HS-27A (cell line): ENCODE results near the gene C3orf80.
"Not testable (repeated sequence)": the region's sequence is repeated elsewhere in the genome, so short reads cannot be mapped to it uniquely, and the experiment has no call there.

Experiments
- DNase-seq: peaks from one replicate; pipeline ENCODE4 v3.0.0-alpha.2; 2012; ENCODE audit warnings: low read depth, missing footprints

The C3orf80 gene

DNA sequence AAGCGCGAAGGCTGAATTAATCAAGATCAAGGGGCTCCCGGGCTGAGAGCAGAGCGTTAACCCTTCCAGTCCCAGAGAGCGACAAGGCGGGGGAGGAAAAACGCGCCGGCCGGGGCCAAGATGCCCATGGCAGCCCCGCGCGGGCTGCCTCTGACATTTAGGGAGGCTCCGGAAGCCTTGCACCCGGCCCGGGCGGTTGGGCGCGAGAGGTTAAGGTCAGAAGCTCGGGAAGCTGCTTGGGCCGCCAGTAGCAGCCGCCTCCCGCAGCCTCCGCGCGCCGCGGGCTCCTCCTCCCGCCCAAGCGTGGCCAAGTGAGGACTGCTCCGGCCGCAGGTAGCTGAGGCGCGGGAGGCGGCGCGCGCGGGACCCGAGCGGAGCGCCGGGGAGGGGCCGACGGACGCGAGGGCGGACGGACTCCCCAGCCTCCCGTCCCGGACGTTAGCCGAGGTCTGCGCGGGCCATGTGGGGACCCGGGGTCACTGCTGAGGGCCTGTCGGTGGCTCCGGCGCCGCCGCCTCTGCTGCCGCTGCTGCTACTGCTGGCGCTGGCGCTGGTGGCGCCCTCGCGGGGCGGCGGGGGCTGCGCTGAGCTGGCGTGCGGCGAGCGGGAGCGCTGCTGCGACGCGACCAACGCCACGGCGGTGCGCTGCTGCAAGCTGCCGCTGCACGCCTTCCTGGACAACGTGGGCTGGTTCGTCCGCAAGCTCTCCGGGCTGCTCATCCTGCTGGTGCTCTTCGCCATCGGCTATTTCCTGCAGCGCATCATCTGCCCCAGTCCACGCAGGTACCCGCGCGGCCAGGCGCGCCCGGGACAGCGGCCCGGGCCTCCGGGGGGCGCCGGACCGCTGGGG lies at the start of gene C3orf80:
TSS of gene C3orf80 (plus strand) at position 247 of the 850 bp plus-strand sequence. CDS start at position 461, 214 bp downstream.
- no peak for DNase-seq

DNA sequence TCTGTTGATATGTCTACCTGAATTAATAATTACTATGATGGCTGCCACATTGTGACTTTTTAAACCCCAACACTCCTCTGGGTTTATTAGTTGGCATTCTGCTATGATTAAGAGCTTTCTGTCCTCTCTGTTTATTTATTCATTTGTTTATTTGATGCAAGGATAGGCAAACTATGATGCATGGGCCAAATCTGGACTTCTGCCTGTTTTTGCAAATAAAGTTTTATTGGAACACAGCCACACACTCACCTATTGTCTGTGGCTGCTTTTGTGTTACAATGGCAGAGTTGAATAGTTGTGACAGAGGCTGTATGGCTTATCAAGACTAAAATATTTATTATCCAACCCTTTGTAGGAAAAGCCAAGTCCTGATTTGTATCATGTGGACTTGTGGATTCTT lies 48.3 kb upstream of the C3orf80 start:
- DNase-seq = no peak

DNA sequence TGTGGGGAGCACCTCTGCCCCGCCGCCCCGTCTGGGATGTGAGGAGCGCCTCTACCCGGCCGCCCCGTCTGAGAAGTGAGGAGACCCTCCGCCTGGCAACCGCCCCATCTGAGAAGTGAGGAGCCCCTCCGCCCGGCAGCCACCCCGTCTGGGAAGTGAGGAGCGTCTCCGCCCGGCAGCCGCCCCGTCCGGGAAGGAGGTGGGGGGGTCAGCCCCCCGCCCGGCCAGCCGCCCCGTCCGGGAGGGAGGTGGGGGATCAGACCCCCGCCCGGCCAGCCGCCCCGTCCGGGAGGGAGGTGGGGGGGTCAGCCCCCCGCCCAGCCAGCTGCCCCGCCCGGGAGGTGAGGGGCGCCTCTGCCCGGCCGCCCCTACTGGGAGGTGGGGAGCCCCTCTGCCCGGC lies 46.6 kb upstream of the C3orf80 start:
- DNase-seq = not testable (repeated sequence)

DNA sequence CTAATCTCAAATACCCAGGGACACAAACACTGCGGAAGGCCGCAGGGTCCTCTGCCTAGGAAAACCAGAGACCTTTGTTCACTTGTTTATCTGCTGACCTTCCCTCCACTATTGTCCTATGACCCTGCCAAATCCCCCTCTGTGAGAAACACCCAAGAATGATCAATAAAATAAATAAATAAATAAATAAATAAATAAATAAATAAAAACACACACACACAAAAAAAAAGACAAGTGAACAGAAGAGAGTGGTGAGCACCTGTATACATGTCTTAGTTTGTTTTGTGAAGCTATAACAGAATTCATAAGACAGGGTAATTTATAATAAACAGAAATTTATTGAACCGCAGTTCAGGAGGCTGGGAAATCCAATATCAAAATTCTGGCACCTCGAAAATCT lies 45.8 kb upstream of the C3orf80 start:
- DNase-seq = not testable (repeated sequence)

DNA sequence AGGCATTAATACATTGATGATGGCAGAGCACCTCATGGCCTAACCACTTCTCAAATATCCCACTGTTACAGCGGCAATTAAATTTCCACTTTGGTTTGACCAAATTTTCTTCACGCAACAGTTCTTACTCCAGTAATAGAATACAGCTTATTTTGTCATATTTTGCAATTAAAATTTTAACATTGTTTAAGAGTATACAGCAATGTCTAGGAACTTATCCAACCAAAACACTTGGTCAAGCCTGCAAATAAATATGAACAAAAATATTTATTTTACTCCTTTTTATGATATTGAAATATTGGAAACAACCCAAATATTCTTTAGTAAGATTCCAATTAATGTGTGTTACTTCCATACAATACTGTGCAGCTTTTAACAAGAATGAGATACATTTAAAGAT lies 45.3 kb upstream of the C3orf80 start:
- DNase-seq = no peak

DNA sequence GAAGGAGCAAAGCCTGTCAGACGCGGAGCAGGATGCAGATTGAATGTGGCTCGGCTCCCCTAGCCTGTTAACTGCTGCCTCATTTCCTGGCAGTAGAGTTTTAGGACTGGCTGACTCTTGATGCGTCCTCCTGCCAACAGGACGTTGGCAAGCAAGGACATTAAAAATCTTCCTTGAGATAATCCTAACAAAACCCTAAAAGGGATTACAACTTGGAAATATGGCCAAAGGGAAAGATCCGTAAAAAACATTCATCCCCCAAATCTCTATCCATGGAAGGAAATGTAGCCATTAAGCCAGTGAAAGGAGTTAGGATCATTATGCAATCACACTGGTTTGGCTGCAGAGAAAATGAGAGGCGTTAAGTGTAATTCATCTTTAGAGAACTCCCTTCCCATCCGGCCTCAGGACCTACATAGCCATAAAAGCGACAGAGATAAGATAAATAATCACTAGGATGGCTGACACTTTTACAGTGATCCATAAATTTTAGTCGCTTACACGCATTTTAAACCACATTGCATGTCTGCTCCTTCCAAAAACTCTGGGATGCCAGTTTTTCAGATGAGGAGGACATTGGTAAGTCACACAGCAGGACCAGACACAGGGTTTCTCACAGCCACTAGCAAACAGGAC lies 44.5 kb upstream of the C3orf80 start:
- no peak for DNase-seq

DNA sequence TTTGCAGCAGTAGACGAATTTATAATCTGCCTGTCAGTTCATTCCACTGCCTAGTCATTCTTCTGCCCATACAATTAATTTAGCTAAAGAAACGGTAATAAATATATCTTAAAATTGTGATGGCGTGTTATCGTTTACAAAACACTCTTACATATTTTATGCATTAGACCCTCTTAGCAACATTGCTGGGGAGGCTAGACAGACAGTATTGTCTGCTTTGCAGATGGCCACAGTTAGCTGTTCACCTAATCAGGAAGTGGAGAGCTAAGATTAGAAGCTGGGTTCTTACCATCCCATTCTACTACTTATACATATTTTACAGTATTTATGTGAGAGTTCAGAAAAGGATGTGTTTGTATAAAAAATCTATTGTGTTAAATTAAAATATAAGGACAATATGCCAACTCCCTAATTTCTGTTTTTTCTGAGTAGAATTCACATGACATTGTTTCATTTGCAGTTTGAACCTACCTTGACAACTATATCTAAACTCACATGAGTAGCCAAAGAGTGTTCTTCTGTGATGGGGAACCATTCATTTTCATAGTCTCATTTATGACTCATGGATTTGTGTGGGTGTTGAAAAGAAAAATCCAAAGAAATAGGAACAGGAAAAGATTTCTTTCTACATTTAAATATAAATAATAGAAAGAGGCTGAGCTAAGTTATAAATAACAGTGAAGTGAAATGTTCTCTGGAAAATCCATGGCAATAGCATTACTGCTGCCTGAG lies 41.7 kb upstream of the C3orf80 start:
- DNase-seq = no peak

DNA sequence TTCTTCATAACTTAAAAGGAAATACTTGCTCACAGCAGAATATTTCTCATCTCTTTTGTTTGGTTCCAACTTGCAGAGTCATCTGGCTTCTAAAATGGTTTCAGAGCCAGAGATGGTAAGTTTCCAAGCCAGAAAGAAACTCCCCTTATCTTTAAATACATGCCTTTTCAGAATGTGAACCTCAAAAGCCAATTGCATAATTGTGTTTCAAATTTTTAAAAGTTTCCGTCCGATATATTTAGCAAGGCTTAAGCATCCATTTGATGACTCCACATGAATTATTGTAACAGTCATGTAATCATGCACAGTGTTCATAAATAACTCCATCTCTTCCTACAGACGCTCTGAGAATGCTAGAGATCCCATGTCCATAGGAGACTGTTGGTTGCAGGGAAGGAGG lies 40.6 kb upstream of the C3orf80 start:
- DNase-seq = no peak

DNA sequence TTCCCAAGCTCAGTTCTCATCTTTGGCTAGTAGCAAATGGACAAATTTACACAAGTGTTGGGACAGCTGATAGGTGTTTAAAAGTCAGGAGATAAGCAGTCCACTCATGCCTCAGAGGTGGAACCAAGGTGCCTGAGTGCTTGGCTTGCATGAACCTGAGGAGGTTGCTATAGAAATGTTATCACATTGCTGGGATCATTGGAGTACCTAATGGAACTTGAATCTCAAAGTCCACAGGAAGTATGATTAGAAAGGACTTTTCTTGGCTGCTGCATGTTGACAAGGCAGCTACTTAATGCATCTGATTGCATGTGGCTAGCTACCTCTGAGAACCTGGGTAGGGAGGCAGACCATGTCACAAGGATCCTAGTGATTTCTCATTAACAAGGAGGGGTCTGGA lies 39.5 kb upstream of the C3orf80 start:
- no peak for DNase-seq

DNA sequence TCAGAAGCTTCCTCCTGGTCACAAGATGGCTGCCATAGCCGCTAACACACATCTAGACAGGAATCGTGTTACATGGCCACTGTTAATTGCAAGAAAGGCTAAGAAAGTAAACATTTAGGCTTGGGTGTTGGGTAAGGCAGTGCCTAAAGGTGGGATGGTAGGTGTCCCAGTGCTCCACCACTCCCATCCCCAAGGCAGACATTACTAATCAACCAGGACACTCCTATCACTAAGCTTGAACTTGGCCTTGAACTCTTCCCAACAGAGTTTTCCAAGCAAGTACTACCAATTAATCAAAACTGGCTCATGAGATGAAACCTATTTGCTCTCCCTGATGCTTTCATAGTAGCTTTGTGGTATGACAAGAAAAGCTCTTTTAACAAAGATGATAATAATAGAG lies 37.9 kb upstream of the C3orf80 start:
- no peak for DNase-seq

DNA sequence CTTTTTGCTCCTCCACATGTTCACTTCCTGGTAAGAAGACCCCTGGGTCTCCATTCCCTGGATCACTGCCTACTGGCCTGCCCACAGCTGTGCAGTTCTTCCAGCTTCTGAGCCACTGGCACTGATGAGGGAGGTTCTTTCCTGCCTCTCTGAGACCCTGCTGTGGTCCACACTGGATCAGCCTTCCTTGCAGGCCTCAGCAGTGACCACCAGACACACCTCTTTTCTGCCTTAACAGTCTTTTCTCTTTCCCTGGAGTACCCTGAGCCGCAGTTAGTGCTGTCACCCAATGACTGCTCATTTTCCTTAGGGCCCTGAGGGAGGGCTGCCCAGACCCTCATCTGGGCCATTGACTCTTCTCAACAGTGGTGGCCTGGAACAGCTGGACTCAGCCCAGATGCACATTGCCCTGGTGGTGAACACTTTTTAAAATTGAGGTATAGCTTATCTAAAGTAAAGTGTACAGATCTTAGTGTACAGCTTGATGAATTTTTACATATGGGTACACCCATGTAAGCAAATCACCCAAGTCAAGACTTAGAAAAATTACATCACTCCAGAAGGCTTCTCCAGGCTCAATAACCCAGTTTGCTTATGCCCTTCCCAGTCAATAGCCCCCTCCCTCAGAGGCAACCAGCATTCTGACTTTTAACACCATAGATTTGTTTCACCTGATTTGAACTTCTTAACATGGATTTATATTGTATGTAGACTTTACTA lies 32.8 kb upstream of the C3orf80 start:
- no peak for DNase-seq

DNA sequence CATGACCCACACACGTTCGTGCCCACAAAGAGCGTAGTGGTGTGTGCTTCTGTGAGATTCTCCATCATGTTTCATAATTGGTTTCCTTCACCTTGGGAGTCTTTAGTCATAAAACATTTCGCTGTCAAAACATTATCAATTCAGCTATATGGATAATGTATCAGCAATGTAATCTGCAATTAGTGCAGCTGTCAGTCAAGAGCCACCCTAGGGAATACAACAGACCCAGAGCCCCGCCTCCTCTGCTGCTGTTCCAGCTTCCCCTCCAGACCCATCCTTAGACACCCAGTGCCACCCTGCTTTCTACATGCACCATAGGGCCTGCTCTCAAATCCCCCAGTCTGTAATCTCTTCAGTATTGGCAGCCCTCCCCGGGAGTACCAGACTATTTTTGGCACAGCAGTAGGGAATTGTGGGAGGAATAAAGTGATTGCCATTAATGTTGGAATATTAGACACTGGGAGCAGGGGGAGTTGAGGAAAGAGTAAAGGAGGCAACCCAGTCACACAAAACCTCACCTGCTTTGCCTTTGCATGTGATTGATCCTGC lies 31.5 kb upstream of the C3orf80 start:
- DNase-seq = no peak

DNA sequence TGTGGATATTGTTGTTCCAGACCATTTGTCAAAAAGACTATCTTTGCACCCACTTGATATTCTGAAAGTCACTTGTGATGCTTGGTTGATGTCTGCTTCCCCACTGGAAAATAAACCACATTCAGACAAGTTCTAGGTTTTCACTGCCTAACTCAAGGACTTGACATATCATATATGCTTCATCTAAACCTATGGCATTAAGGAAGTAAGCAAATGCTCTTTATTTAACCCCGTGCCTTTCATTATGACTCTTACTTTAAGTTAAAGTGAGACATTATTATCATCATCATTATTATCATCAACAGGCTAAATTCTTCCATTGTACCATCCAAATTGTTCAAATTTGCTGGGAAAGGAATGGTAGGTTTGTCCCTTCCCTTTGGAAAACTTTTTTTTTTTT lies 30.8 kb upstream of the C3orf80 start:
- DNase-seq = no peak

DNA sequence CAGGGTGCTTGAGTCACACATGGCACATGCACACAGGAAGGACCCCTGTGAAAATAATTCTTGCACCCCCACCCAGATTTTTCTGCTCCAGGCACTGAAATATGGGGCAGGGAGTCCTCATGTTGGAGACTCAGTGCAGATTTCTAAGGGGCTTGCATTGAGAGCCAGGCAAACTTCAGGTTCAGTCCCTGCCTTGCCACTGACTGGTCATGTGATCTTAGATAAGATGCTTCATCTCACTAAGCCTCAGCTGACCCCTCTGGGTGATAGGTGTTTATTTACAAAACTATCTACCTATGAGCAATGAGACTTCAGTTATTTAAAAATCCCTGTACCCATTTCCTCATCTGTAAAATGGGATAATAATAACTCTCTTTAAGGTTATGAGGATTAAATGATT lies 30.1 kb upstream of the C3orf80 start:
- no peak for DNase-seq

DNA sequence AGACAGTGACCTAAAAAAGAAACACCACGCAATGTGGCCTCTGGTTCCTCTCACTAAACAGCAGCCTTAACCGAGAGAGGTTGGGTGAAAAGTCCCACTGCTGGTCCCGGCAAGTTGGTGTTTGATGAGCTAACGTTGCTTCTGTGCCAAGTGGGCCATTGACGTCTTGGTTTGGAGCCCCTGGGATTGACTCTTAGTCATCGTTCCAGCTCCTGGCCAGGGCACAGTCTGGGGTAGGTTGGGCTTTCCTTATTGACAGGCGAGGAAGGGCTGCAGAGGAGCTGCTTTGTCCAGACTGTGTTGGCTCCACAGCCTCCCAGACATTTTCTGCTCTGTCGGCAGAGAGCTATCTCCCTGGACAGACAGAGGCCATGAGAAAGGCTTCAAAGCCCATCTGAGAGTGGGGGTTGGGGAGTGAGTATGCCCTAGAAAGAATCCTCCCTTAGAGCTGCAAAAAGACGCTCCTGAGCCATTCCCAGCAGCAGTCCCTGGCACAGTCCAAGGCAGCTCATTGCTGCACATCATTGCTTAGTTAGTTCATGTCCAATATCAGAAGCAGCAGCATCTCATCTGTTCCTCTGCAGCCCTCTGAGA lies 28.6 kb upstream of the C3orf80 start:
- no peak for DNase-seq

DNA sequence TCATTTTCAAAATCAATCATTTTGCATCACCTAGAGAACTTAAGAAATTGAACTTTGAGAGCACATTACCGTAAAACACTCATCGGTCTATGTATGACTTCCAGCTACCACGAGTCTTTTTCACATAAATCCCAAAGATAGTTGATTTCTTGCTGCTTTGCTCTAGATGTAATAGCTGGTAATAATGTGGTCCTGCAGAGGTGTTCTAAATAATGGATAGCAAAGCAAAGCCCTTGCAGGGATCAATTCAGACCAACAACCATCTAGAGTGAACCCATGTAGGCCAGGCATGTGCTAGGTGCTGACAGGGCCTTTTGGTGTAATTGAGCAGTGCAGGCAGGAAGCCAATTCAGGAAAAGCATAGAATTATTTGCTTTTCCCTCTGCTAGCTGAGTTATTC lies 26.1 kb upstream of the C3orf80 start:
- no peak for DNase-seq

DNA sequence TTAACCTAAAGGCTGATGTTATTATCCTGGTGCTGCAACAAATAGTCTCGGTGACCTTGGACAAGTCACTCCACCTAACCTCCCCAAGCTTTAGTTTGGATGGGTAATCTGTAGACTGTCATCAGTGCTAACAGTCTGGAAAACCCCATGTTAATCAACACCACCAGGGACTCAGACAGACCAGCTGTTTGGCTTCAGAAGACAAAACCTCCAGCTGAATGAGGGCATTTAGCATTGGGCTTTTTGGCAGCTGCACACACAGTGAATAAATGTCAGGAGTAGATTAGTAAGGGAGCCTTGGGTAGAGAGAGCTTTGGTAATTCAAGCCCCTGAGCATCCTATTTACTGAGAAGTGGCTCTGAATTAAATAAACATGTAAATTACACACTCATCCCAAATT lies 24.9 kb upstream of the C3orf80 start:
- DNase-seq = no peak

DNA sequence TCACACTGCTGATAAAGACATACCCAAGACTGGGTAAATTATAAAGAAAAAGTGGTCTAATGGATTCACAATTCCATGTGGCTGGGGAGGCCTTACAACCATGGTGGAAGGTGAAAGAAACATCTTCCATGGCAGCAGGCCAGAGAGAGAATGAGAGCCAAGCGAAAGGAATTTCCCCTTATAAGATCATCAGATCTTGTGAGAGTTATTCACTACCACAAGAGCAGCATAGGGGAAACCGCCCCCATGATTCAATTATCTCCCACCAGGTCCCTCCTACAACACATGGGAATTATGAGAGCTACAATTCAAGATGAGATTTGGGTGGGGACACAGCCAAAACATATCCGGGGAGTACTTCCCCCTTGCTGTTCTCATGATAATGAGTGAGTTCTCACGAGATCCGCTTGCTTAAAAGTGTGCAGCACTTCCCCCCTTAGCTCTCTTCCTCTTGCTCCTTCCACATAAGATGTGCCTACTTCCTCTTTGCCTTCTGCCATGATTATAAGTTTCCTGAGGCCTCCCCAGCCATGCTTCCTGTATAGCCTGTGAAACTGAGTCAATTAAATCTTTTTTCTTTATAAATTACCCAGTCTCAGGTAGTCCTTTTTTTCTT lies 20.7 kb upstream of the C3orf80 start:
- not testable (repeated sequence) for DNase-seq

DNA sequence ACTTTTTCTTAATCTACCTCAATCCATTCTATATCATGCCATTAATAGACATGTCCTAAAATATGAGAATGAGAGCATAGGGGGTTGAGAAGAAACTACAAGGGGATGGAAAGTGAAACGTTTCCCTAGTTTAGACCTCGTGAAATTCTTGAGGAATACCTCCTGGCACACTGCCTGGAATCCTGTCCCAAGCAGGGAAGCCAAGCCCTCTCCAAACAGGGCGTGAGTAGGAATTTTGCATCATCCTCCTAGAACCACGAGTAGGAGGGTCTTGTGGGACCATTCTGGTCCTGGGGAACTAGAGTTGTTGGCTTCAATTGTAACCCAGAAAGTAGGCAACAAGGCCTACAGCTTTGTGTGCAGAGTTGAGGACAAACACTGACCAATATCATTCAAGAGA lies 19.6 kb upstream of the C3orf80 start:
- DNase-seq = no peak

DNA sequence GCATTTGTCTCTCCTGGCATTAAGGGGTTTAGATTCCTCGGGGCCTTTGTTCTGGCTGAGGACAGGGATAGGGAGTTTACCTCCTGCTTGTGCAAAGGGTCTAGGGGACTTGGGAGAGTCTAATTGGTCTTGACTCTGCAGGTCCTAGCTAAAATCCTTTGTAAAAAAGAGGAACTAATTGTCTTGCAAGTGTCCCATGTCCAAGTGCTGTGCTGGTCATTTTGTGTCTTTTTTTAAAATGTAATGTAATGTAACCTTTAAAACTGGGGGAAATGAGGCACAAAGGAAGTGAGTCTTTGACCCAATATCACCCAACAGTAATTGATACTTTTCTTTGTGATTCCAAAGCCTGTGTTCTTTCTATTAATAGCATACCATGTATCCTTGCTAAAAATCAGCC lies 14.9 kb upstream of the C3orf80 start:
- DNase-seq = no peak

DNA sequence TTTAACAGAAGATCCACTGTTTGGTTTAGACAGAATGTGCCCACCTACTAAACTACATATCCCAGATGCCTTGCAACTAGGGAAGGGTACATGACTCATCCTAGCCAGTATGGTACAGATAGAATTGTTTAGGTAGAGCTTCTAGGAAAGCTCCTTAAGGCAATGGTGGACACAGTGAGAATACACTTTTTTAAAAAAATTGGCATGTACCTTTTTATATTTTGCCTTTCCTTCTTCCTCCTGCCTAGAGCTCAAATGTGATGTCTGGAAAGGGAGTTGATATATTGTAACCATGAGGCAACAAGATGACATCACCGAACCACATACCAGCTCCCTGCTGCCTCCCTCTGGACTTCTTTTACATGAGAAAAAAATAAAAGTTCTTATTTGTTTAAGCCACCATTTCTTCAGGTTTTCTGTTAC lies 14.4 kb upstream of the C3orf80 start:
- DNase-seq = peak; percentile 40
